Fibroblast of peridontal ligament (primary cell): ENCODE results near the gene BCL7C.

Source experiments
- DNase-seq: peaks from one replicate; pipeline ENCODE4 v3.0.0-alpha.2; 2010; ENCODE audit errors: extremely low read depth

Gene BCL7C

GRCh38 chr16:30922420-30922959, 28.6 kb upstream of the BCL7C start:
- peak; percentile 99 for DNase-seq

DNA sequence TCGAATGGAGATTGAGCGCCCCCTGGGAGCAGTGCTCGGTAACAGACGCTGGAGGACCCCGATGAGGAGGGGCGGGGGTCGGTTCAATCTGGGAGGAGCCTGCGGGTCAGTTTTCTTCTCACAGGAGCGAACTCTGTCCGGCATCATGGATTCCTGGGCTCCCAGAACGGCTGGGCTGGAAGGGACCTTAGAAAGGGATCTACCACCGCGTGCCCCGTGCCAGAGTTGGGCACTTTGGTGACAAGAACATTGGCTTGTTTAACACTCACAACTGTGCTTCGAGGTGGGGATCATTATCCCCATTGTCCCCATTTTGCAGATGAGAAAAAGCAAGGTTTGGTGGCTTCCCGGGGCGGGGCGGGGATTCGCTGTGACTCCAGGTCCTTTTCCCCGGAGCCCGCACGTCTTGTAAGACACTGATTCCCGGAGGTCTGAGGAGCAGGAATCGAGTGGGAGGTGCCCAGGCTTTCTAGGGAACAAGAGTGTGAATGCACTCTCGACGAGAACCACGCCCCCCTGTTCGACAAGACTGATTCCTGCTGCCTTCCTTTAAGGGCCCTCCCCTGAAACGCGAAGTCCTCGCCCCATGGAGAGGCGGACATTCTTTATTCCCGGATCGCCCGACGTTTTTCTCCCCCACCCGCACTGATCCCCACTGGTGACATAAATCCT, 28.0 kb upstream of the BCL7C start:
- peak; percentile 88 for DNase-seq

DNA sequence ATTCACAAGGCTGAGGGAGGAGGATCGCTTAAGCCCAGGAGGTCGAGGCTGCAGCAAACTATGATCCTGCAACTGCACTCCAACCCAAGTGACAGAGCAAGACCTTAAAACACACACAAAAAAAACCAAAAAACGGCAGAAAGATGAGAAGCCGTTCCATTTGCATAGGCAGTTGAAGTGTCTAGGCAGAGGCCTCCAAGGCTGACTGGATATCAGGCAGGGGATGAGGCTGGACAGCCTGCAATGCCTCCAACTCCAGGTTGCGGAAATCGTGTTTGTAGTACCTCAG, 27.5 kb upstream of the BCL7C start:
- DNase-seq, result no peak

DNA sequence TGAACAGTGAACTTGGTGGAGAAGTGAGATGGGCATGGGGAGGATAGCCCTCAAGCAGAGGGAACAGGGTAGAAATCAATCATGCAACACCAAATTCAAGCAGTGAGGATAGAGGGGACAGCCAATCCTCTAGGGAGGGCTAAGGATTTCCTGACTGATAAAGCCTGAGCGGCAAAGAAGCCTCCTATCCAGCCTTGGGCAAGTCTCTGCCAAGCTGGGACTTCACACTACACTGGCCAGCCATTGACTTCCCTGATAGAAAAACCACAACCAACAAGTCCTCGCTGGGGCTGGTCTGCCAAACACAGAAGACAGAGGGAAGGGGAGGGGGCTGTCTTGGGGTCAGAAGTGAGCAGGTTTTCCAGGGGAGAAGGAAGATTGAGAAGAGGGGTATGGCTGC, 27.0 kb upstream of the BCL7C start:
- DNase-seq, result no peak

DNA sequence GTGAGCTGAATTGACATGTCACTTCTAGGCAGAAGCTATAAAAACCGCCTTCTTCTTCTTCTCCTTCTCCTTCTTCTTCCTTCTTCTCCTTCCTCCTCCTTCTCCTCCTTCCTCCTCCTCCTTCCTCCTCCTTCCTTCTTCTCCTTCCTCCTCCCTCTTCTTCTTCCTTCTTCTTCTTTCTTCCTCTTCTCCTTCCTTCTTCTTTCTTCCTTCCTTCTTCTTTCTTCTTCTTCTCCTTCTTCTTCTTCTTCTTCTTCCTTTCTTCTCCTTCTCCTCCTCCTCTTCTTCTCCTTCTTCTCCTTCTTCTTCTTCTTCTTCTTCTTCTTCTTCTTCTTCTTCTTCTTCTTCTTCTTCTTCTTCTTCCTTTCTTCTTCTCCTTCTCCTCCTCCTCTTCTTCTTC, 24.7 kb upstream of the BCL7C start:
- no peak for DNase-seq

DNA sequence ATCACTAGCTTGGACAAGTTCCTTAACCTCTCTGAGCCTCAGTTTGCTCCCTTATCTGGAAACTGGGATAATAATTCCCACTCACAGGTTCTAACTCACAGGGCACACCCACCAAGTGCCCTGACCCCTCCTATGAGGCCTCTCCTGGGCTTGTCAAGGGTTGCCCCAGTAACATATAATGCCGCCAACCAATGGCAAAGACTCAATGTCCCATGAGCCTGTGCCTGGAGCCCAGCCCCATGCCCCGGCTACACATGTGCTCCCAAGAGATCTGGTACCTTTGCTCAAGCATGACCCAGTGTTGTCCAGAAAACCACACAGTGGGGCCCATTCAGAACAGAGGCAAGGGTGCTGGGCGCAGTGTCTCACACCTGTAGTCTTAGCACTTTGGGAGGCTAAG, 21.0 kb upstream of the BCL7C start:
- DNase-seq, result no peak

GRCh38 chr16:30912794-30913412, 19.0 kb upstream of the BCL7C start:
- DNase-seq, result no peak

GRCh38 chr16:30910427-30911029, 16.7 kb upstream of the BCL7C start:
- no peak for DNase-seq

DNA sequence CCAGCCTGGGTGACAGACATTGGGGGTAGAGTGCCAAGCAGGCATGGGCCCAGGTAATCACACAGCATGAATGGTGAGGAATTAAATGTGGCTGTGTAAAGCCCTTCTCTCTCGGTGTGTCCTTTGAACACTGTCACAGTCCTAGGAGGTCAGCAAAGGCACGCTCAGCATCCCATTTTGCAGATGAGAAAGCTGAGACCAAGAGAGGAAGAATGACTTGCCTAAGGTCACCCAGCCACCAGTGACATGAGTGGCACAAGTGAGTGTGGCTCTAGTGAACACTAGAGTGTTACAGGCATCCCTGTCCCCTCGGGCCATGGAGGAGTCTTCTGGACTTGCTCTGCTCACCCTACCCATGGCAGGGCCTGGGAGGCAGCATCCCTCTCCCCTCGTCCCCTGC, 13.2 kb upstream of the BCL7C start:
- no peak for DNase-seq

DNA sequence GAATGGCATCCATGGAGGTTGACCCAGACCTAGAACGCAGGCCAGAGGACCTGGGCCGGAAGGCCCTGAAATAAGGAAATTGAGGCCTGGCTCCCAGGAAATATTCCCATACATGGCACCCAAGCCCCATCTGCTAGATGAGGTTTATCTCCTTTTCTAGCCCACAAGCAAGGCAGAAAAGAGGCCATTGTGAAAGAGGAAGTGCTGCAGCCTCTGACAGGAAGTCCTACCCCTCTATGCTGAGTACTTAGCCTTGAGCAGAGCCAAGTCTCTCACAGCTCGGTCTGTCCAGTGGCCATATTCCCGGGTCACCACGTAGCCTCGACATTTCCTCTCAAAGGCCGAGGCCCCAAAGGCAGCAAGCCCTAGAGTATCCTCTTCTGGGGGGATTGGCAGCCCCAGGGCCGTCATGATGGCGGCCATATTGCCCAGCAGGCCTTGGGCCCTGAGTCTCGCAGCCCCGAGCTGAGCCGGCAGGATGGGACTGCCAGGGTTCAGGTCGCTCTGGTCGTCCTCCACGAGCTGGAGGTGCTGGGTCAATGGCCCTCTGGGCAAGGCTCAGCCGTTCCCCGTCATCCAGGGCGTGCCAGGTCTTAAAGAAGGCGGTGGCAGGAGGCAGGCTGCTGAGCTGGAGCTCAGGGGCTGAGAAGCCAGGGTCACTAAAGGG, 10.4 kb upstream of the BCL7C start:
- DNase-seq, result no peak

DNA sequence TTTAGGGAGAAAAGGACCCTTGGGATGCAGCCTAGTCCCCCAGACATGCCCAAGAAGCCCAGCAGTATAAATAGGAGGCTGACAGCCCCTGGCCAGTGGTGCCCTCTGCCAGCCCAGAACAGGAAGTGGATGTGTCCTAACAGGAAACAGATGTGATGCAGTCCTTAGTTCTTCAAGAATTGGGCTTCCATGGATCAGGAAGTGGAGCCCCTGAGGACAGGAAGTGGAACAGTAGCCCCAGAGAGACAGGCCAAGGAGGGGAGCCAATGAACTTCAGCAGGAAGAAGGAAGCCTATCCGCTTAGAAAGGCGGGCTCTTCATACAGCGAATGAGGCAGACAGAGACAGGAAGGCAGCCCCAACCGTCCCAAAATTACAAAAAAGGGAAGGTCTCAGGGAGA, 9.7 kb upstream of the BCL7C start:
- peak; percentile 23 for DNase-seq

DNA sequence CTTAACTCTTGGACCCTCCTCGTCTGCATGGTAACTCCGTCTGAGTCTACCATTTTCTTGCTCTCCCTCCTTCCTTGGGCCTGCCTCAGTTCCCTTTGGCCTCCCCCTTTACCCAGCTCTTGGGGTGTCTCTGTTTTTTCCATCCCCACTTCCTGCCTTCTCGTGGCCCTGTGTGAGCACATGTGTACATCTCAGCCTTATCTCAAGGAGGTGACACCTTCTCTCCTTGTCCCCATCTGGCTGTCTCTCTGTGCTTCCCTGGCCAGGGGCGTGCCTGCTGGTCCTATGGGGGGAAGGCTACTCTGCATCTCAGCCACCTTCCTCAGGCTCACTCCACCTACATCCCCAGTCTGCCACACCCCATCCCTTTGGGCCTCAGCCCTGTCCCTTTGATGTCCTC, 9.1 kb upstream of the BCL7C start:
- DNase-seq, result no peak

DNA sequence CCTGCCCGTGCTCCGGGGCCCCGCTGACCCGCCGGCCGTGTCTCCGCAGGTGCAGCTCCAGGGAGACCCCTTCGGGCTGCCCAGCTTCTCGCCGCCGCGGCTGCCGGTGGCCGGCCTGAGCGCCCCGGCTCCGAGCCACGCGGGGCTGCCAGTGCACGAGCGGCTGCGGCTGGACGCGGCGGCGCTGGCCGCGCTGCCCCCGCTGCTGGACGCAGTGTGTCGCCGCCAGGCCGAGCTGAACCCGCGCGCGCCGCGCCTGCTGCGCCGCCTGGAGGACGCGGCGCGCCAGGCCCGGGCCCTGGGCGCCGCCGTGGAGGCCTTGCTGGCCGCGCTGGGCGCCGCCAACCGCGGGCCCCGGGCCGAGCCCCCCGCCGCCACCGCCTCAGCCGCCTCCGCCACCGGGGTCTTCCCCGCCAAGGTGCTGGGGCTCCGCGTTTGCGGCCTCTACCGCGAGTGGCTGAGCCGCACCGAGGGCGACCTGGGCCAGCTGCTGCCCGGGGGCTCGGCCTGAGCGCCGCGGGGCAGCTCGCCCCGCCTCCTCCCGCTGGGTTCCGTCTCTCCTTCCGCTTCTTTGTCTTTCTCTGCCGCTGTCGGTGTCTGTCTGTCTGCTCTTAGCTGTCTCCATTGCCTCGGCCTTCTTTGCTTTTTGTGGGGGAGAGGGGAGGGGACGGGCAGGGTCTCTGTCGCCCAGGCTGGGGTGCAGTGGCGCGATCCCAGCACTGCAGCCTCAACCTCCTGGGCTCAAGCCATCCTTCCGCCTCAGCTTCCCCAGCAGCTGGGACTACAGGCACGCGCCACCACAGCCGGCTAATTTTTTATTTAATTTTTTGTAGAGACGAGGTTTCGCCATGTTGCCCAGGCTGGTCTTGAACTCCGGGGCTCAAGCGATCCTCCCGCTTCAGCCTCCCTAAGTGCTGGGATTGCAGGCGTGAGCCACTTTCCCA, 8.4 kb upstream of the BCL7C start:
- DNase-seq, result peak; percentile 37

- no peak for DNase-seq
These were observed 7.5 kb upstream of the BCL7C start for GRCh38 chr16:30901201-30902028.

- DNase-seq, result no peak
These were observed 6.7 kb upstream of the BCL7C start for GRCh38 chr16:30900588-30900987.

DNA sequence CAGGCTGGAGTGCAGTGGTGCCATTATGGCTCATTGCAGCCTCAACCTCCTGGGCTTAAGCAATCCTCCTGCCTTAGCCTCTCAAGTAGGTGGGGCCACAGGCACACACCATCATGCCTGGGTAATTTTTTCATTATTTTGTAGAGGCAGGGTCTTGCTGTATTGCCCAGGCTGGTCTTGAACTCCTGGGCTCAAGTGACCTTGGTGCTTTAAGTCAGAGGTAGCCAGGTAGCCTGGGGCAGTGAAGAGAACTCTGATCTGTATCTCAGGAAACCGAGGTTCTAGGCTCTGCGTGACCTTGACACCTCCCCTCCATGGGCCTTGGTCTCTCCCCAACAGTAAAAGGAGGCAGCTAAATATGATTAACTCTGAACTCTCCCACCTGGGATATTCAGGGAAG, 5.9 kb upstream of the BCL7C start:
- DNase-seq, result no peak

DNA sequence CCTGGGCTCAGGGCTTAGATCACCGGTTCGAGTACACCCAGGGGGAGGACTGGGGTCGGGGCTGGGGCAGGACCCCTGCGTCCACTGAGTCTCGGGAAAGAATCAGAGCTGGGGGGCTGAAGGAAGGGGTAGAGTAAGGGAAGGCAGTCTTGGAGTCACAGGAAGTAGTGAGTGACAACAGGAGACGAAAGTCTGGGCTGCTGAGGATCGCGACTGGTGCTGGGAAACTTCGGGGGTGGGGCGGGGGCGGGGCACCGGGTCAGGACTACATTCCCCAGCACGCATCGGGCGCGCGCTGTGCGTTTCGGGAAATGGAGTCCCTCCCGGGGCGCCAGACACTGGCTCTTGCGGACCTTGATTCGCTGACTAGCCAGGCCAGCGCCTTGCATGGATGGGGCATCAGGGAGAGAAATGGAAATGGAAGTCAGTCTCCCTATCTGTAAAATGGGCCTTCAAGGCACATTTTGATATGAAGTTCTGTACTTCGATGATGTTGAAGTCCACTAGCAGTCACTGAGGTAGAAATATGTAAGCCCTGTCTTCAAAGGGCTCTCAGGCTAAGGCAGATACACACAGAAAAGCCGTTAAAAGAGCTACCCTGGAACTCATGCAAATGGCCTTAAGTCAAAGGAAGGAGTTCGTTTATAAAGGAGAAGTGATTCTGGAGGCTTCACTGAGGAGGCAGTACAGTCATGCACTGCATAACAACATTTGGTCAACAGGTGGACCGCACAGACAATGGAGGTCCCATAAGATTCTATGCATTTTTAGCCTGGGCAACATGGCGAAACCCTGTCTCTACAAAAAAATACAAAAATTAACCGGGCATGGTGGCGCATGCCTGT, 3.2 kb upstream of the BCL7C start:
- peak; percentile 79 for DNase-seq

GRCh38 chr16:30896261-30896888, 2.5 kb upstream of the BCL7C start, which contains the start of gene CTF1:
CTF1 (plus strand) TSS chr16:30896614; CDS start chr16:30896644, 30 bp downstream.
- peak; percentile 88 for DNase-seq

GRCh38 chr16:30895627-30896260, 1.9 kb upstream of the BCL7C start:
- no peak for DNase-seq
